8988T (cell line): Measurements from ENCODE around the gene XPO6.

Experiments
- DNase-seq: peaks from one replicate; pipeline ENCODE4 v3.0.0; 2011

Gene XPO6

GRCh38 chr16:28181515-28181914 lies 30.2 kb downstream of the XPO6 start:
- DNase-seq, result no peak

GRCh38 chr16:28180655-28181460 lies 30.9 kb downstream of the XPO6 start:
- no peak for DNase-seq

- no peak for DNase-seq
Observed at GRCh38 chr16:28179354-28179753, 32.4 kb downstream of the XPO6 start.

- no peak for DNase-seq
Observed at GRCh38 chr16:28175715-28176114, 36.0 kb downstream of the XPO6 start.

- DNase-seq, result no peak
Observed at GRCh38 chr16:28172336-28172735, 39.4 kb downstream of the XPO6 start.

- no peak for DNase-seq
Observed at GRCh38 chr16:28171816-28172215, 39.9 kb downstream of the XPO6 start.

GRCh38 chr16:28168991-28169554 lies 42.7 kb downstream of the XPO6 start:
- DNase-seq, result no peak

- no peak for DNase-seq
Observed at GRCh38 chr16:28167730-28168129, 44.0 kb downstream of the XPO6 start.

GRCh38 chr16:28167221-28167620 lies 44.5 kb downstream of the XPO6 start:
- no peak for DNase-seq

GRCh38 chr16:28166394-28167208 lies 45.2 kb downstream of the XPO6 start:
- no peak for DNase-seq

GRCh38 chr16:28165598-28165997 lies 46.2 kb downstream of the XPO6 start:
- no peak for DNase-seq

GRCh38 chr16:28164140-28164539 lies 47.6 kb downstream of the XPO6 start:
- DNase-seq, result no peak

GRCh38 chr16:28163699-28164098 lies 48.1 kb downstream of the XPO6 start:
- no peak for DNase-seq

GRCh38 chr16:28162326-28162877 lies 49.4 kb downstream of the XPO6 start:
- DNase-seq, result no peak

- DNase-seq, result no peak
Observed at GRCh38 chr16:28161626-28162025, 50.1 kb downstream of the XPO6 start.

GRCh38 chr16:28158136-28158535 lies 53.6 kb downstream of the XPO6 start:
- DNase-seq, result no peak

- no peak for DNase-seq
Observed at GRCh38 chr16:28156056-28156680, 55.6 kb downstream of the XPO6 start.

GRCh38 chr16:28155293-28155692 lies 56.5 kb downstream of the XPO6 start:
- no peak for DNase-seq

- no peak for DNase-seq
Observed at GRCh38 chr16:28151180-28151579, 60.6 kb downstream of the XPO6 start.

GRCh38 chr16:28149011-28149888 lies 62.5 kb downstream of the XPO6 start:
- DNase-seq, result no peak

GRCh38 chr16:28146536-28146935 lies 65.2 kb downstream of the XPO6 start:
- DNase-seq, result no peak

GRCh38 chr16:28145796-28146195 lies 66.0 kb downstream of the XPO6 start:
- DNase-seq, result no peak
